BJ (cell line): ENCODE data around the gene CPLX1. TPM values are rescaled to one million over a fixed set of nuclear protein-coding genes. Genes with fewer than 3 reads are reported as not detected.

Experiments used
- CTCF ChIA-PET: fragments of 350-600 bp; formaldehyde crosslinking; extraction: SDS; loops from one replicate; lab custom pipeline; 2021; ENCODE audit warnings: antibody characterized with exemption, inconsistent platforms; lab: Yijun Ruan, JAX
- POLR2A ChIA-PET: fragments of 300-600 bp; sonication (Branson Sonifier 250); formaldehyde crosslinking; extraction: SDS; loops from one replicate; lab custom pipeline; 2021; ENCODE audit warnings: antibody characterized with exemption; lab: Charles Lee
- DNase-seq: peaks from one replicate; pipeline ENCODE4 v3.0.0-alpha.2; 2011; ENCODE audit warnings: low read depth
- H3K27me3 ChIP-seq: 2 replicates; pipeline ENCODE4 v1.6.0; 2011; ENCODE audit warnings: low read length; ENCODE audit not compliant: control insufficient read depth, insufficient read depth
- H3K36me3 ChIP-seq: 2 replicates; pipeline ENCODE4 v1.5.1; 2011; ENCODE audit warnings: low read length; ENCODE audit not compliant: control insufficient read depth, insufficient read depth
- H3K4me3 ChIP-seq: 2 replicates; pipeline ENCODE4 v1.5.1; 2011; ENCODE audit warnings: low read depth, mild to moderate bottlenecking, control low read depth, low read length
- polyA plus RNA-seq: library from polyadenylated mRNA; depleted of rRNA; stranded (reverse); fragments of >200 nt; gene quantifications from 2 replicates; pipeline ENCODE4 v1.2.3, GENCODE V29; 2011
- TF ChIP-seq, protein P1 (sequence below): IDR thresholded peaks from 2 replicates; pipeline ENCODE4 v1.5.1; 2011; ENCODE audit warnings: low read depth, mild to moderate bottlenecking, control low read depth, inconsistent platforms, low read length, moderate library complexity; ENCODE audit not compliant: insufficient read depth

CPLX1 gene
- polyA plus RNA-seq, 1 experiment, result 0.15 TPM

- DNase-seq, result no peak
- ChIA-PET CTCF (no interaction called here), POLR2A (no interaction called here)
- no peak overlapping the region for H3K4me3 ChIP-seq
- H3K27me3 ChIP-seq, result peaks cover 16% of the 10 kb centered on the region
- H3K36me3 ChIP-seq, result no peaks in the 10 kb centered on the region
- TF ChIP-seq, protein P1, sequence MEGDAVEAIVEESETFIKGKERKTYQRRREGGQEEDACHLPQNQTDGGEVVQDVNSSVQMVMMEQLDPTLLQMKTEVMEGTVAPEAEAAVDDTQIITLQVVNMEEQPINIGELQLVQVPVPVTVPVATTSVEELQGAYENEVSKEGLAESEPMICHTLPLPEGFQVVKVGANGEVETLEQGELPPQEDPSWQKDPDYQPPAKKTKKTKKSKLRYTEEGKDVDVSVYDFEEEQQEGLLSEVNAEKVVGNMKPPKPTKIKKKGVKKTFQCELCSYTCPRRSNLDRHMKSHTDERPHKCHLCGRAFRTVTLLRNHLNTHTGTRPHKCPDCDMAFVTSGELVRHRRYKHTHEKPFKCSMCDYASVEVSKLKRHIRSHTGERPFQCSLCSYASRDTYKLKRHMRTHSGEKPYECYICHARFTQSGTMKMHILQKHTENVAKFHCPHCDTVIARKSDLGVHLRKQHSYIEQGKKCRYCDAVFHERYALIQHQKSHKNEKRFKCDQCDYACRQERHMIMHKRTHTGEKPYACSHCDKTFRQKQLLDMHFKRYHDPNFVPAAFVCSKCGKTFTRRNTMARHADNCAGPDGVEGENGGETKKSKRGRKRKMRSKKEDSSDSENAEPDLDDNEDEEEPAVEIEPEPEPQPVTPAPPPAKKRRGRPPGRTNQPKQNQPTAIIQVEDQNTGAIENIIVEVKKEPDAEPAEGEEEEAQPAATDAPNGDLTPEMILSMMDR, result no peak
Observed at GRCh38 chr4:832108-832507, 6.2 kb upstream of the CPLX1 start.

- H3K27me3 ChIP-seq, result peaks cover 18% of the 10 kb centered on the region
- no peaks in the 10 kb centered on the region for H3K36me3 ChIP-seq
- no peak for DNase-seq
- POLR2A ChIA-PET, result no interaction called here
- CTCF ChIA-PET, result interaction anchor here (1.0 kb wide), 1 partner anchor 14 kb away, joined by 3 read pairs; no protein-coding TSS in a partner anchor
- no peak overlapping the region for H3K4me3 ChIP-seq
- TF ChIP-seq, protein P1, result no peak
Observed at GRCh38 chr4:831483-831805, 5.5 kb upstream of the CPLX1 start.

- ChIA-PET CTCF (interaction anchor here (0.9 to 1.1 kb wide), 3 partner anchors 14 to 102 kb away, joined by 3 to 4 read pairs (median 3); partner anchors contain the start of genes GAK and TMEM175), POLR2A (interaction anchor here (0.6 kb wide), 1 partner anchor 47 kb away, joined by 11 read pairs; no protein-coding TSS in a partner anchor)
- peaks cover 18% of the 10 kb centered on the region for H3K27me3 ChIP-seq
- no peak for DNase-seq
- TF ChIP-seq, protein P1, result no peak
- H3K4me3 ChIP-seq, result no peak overlapping the region
- H3K36me3 ChIP-seq, result no peaks in the 10 kb centered on the region
Observed at GRCh38 chr4:830601-831482, 4.9 kb upstream of the CPLX1 start.

DNA sequence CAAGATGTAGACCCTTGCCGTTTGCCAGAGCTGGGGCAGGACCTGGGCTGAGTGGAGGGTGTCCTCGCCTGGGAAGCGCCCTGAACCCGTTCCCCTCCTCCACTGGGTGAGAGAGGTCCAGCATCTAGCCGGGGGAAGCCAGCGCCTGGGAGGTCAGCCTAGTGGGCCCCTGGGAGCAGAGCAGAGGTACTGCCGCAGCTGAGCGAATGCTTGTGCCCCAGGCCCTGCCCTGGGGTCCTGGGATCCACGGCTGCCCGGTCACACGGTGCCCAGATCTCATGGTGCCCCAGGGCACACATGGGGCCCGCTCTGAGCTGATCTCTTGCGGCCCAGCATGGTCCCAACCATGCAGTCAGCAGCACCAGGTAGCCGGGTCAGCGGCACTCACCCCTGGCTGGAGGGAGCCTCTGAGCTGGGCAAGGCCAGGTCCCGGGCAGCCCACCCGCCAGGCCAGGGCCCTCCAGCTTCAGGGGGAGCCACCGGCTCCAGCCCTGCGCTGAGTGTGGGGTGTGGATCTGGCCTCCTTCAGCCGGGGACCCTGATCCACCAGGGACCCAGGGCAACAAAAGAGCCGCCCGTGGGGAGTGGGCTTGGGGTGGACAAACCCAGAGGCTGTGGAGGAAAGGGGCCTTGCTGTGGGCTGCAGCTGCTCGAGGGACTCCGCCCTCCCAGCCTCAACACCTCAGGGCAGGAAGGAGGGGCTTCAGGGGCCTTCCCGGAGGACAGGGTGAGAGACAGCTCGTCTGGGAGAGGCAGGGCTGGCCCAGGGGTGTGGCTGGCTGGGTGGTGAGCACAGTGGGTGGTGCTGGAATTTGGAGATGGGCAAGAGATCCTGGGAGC is 4.1 kb upstream of the CPLX1 start:
- Histone ChIP-seq H3K4me3 (no peak overlapping the region), H3K27me3 (peaks cover 20% of the 10 kb centered on the region), H3K36me3 (no peaks in the 10 kb centered on the region)
- DNase-seq, result no peak
- TF ChIP-seq, protein P1, result no peak
- ChIA-PET CTCF (interaction anchor here (0.9 to 1.1 kb wide), 2 partner anchors 30 to 102 kb away, joined by 3 to 4 read pairs; partner anchors contain the start of genes GAK and TMEM175), POLR2A (no interaction called here)

GRCh38 chr4:829291-829690 is 3.4 kb upstream of the CPLX1 start:
- CTCF ChIA-PET, result interaction anchor here (0.8 kb wide), 2 partner anchors 16 to 58 kb away, joined by 3 read pairs; no protein-coding TSS in a partner anchor
- no peak for DNase-seq

More at GRCh38 chr4:829291-829690, 3.4 kb upstream of the CPLX1 start:
- TF ChIP-seq, protein P1, result no peak
- Histone ChIP-seq H3K27me3 (peaks cover 27% of the 10 kb centered on the region), H3K4me3 (no peak overlapping the region), H3K36me3 (no peaks in the 10 kb centered on the region)
- POLR2A ChIA-PET, result no interaction called here
